NOMO-1 treated with DMSO at 0.1 percent for 48 hours (cell line): ENCODE results near the gene ZNF783.
"Not testable (repeated sequence)": the region's sequence is repeated elsewhere in the genome, so short reads cannot be mapped to it uniquely, and the experiment has no call there.

ENCODE experiments used
- DNase-seq: peaks from one replicate; lab custom pipeline; 2025; ENCODE audit not compliant: unreplicated experiment; lab: John Stamatoyannopoulos, UW

Gene ZNF783

DNA sequence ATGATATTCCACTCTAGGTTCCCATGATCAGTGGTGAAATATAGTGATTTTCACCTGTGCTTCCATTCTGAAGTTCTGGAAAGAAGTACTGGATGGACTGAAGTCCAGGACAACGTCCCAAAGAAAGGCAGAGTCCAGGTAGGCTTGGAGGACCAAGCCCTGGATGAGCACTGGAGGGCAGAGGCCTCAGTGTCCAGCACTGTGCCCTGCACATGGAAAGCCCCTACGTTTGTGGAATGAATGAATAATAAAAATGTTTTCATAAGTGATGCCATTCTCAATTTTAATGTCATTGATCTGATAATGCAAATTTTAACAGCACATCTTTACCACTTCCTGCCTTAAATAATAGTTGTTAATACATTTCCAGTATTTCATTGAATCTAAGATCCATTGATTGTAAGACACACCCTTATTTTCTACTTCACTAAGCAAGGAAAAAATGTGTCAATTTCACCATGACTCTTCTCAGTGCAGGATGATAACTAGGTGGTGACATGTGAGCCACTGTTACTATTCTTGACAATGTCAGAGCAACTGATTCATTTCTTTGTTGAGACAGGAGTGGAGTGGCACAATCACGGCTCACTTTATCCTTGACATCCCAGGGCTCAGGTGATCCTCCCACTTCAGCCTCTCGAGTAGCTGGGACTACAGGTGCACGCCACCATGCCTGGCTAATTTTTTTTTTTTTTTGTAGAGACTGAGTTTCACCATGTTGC, 35.2 kb downstream of the ZNF783 start:
- no peak for DNase-seq

DNA sequence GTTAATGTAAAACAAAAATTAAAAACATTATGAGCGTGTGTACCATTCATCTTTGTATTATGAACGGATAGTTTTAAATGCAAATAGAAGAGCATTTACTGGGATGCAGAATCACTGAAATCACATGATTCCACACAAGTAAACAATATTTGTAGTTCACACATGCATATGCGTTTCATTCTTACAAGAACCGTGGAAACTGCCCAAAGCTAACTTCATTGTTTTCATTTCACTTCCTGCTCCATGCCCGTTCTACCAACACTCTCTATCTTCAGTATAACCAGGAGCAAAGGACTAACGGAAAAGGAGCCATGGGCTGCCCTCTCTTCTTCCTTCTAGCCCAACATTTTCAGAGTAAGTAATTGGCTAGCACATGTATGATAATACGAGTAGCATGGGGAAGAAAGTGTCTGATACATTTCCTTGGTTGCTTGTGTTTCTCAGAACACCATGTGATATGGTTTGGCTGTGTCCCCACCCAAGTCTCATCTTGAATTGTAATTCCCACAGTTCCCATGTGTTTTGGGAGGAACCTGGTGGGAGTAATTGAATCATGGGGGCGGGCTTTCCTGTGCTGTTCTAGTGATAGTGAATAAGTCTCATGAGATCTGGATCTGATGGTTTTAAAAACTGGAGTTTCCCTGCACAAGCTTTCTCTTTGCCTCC, 38.8 kb downstream of the ZNF783 start:
- no peak for DNase-seq

DNA sequence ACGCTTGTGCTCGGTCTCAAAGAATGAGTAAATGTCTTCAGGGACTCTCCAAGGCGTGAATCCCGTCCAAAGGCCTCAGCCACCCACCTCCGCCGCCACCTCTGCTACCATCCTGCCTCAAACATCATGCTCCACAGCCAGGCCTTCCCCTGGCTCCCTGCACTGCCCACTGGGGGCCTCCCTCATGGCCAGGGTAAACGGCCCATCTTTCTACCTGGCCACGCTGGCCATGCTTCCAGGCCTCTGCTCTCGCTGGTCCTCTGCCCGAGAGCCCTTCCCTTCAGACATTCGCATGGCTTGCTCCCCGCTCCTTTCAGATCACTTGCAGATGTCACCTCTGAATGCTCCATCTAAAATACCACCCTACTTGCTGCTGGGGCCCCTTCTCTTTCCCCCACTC, 40.2 kb downstream of the ZNF783 start:
- DNase-seq, result no peak

DNA sequence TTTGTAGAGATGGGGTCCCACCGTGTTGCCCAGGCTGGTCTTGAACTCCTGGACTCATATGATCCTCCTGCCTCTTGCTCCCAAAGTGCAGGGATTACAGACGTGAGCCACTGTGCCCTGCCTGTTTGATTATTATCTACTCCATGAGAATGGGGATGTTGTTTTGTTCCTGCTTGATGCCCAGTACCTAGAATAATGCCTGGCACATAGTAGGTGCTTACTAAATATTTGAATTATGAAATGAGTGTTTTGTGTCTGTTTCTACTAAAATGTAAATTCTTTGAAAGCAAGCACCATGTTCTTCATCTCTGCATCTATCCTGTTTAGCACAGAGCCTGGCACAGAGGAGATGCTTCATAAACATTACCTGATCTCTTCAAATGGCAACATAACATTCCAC, 40.9 kb downstream of the ZNF783 start:
- no peak for DNase-seq

DNA sequence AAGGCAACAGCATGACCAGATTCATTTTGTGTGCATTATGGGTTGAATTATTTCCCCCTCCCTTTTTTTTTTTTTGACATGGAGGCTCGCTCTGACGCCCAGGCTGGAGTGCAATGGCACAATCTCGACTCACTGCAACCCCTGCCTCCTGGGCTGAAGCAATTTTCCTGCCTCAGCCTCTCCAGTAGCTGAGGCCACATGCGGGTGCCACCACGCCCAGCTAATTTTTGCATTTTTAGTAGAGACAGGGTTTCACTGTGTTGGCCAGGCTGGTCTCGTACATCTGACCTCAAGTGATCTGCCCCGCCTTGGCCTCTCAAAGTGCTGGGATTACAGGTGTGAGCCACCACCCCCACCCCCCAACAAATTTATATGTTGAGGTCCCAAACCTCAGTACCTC, 42.0 kb downstream of the ZNF783 start:
- no peak for DNase-seq

DNA sequence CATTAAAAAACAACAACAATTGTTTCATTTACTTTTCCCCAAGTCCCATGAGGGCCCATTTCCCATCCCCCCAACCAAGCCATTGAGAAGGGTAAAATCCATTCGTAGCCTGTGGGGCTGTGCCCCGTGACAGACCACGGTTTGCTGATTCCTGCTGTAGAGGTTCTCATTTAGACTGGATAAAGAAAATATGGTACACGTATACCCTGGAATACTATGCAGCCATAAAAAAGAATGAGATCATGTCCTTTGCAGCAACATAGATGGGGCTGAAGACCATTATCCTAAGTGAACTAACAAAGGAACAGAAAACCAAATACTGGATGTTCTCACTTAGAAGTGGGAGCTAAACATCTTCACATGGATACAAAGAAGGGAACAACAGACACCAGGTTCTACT, 44.9 kb downstream of the ZNF783 start:
- DNase-seq, result no peak

DNA sequence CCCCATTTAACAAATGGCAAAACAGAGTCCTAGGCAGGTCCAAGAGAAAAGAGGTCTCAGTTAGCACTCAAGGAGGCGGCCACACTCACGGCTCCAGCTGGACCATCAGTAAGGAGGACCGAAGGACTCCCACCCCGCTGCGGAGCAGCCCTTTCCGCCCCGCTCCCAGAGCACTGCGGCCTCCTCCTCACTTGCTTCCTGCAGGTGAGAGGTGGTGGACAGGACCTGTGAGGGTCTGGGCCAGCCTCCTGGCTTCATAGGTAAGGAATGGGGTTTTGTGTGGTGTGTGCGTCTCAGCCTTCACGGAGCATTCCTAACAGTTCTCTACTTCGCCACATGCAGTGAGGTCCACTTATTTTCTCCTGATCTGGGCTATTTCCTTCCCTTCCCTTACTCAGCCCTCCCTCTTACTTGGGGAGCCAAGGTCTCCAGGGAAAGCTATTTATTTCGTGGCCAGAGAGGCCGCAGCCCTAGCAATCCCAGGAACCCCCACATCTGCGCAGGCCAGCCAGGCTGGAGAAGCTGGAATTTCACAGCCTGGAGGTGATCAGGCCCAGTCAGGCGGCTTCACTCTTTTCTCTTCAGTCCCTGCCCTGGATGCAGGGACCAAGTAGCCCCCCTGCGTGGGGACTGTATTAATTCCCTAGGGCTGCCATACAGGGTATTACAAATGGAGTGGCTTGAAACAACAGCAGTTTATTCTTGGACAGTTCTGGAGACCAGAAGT, 45.9 kb downstream of the ZNF783 start:
- DNase-seq, result no peak

DNA sequence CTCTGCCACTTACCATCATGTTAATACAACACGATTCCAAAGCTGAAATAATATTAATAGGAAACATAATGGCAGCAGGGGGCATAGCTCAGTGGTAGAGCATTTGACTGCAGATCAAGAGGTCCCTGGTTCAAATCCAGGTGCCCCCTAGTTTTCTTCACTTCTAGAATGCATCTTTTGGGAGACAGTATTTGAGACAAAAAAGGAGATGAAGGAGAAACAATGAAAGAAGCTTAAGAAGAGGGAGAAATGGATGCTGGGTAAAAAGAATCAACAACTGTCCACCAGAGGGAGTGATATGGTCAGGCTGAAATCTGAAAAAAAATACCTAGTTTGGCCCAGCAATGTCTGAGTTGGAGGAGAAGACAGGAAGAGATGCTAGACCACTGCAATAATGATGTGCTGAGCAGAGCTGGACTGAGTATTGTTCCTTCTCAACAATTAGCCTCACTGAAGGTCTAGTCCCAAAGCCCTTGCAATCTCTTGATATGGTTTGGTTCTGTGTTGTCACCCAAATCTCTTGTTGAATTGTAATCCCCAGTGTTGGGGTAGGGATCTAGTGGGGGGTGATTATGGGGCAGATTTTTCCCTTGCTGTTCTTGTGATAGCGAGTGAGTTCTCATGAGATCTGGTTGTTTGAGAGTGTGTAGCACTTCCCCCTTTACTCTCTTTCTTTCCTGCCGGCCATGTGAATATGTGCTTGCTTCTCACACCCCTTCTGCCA, 48.3 kb downstream of the ZNF783 start:
- peak; percentile 28 for DNase-seq

DNA sequence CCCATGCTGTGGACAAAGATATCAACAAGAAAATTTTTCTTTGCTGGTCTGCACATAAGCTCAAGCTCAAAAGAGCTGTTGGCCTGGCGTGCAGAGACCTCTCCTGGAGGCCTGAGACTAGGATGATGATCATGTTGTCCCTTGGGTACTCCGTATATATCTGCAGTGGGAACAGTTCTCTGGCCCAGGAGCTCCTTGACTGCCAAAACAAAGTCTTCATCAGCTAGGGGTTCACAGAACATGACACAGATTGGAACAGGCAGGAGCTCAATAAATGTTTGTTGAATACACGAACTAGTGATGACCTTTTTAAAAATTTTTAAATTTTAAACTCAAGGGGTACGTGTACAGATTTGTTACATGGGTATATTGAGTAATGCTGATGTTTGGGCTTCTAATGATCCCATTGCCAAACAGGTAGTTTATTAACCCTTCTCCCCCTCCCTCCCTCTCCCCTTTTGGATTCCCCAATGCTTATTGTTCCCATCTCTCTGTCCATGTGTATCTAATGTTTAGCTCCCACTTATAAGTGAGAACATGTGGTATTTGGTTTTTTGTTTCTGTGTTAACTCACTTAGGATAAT, 49.1 kb downstream of the ZNF783 start:
- no peak for DNase-seq

DNA sequence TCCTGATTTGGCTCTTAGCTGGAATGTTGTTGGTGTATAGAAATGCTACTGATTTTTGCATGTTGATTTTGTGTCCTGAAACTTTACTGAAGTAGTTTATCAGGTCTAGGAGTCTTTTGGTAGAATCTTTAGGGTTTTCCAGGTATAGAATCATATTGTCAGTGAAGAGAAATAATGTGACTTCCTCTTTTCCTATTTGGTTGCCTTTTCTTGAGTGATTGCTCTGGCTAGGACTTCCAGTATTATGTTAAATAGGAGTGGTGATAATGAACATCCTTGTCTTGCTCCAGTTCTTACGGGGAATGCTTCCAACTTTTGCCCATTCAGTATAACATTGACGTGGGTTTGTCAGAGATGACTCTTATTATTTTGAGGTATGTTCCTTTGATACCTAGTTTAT, 52.0 kb downstream of the ZNF783 start:
- DNase-seq, result no peak

DNA sequence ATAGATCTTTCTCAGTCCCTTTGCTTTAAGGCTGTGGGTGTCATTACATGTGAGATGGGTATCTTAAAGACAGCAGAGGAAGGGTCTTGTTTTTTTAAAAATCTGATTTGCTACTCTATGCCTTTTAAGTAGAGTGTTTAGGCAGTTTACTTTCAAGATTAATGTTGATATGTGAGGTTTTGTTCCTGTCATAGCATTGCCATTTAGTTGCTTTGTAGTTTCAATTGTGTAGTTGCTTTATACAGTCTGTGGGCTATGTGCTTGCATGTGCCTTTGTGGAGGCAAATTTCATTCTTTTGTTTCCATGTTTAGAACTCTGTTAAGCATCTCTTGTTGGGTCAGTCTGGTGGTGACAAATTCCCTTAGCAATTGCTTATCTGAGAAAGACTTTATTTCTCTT, 54.6 kb downstream of the ZNF783 start:
- DNase-seq, result no peak

DNA sequence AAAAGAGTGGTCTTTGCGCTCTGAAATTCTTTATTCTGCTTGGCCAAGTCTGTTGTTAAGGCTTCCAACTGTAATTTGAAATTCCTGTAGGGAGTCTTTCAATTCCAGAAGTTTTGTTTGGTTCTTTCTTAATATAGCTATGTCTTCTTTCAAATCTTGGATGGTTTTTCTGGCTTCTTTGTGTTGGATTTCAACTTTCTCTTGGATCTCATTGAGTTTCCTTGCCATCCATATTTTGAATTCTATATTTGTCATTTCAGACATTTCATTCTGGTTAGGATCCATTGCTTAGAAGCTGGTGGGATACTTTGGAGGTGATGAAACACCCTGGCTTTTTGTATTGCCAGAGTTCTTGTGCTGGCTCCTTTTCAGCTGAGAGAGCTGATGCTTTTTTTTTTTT, 55.5 kb downstream of the ZNF783 start:
- no peak for DNase-seq

DNA sequence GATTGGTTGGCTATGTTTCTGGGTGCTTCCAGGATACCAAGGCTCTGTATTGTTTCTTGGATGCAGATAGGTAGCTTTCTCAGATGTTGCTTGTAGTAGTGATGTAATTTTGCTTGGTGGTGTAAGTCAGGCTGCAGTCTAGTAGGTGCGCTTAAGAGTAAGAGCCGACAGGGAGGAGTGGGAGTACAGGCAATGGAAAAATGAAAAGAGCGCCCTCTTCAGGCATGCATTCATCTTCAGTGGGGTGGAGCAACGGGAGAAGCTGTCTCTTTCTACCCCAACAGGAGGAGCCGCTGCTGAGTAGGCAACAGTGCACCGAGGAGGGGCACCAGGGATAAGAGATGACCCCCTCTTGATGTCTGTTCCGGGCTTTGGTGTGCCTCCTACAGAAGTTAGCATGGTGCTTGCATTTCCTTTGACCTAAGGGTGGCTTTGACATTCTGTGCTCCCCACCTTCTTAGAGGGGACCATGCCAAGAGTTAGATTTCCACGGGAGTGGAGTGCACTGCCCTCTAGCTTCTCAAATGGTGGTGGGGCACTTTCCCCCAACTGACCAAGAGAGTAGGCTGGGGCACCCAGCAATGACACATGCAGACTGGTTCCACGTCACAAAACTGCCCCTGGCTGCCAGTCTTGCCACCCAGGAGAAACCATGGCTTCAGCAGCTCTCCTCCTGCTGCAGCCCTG, 56.1 kb downstream of the ZNF783 start:
- no peak for DNase-seq

DNA sequence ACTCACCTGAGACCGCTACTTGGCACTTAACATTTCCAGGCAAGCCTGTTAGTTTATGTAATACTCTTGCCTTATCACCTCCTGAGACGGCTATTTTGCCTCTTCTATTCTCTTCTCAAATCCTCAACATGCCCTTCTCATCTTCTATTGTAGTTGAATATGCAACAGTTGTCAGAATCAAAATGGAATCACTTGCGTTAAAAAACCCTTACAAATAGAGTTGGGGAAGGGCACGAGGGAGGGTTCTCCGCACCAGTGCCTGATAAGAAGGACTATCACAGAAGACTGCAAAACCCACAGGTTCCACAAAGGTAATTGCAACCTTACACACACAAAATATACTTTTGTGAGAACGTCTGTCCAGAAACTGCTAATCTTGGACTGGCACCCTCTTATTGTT, 57.4 kb downstream of the ZNF783 start:
- DNase-seq, result no peak

DNA sequence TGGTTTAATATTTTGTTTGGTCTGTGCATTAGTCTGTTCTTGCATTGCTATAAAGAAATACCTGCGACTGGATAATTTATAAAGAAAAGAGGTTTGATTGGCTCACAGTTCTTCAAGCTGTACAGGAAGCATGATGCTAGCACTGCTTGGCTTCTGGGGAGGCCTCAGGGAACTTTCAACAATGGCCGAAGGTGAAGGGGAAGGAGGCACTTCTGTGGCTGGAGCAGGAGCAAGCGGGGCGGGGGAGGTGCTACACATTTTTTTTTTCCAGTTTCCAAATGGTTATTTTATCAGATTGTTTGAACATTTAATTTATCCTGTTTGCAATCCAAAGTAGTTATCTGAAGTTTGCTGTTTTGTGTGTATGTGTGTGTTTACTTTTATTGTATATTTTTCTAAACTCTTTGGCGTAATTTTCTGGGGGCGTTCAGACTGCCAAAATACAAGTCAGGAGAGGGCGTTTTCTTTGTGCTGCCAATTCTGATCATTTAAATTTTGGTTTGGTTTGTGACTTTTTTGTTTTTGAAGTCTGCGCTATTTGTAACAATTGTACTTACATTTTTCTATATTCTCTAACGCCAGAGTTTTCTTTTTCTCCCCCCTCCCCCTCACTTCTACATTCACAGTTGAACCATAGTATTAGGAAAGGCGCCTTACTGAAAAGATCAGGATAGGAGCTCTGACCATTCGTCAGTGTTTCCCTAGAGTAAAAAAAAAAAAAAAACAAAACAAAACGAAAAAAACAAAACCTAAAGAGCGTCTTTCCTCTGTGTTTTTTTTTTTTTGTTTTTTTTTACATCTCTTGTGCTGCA, 58.5 kb downstream of the ZNF783 start:
- no peak for DNase-seq

DNA sequence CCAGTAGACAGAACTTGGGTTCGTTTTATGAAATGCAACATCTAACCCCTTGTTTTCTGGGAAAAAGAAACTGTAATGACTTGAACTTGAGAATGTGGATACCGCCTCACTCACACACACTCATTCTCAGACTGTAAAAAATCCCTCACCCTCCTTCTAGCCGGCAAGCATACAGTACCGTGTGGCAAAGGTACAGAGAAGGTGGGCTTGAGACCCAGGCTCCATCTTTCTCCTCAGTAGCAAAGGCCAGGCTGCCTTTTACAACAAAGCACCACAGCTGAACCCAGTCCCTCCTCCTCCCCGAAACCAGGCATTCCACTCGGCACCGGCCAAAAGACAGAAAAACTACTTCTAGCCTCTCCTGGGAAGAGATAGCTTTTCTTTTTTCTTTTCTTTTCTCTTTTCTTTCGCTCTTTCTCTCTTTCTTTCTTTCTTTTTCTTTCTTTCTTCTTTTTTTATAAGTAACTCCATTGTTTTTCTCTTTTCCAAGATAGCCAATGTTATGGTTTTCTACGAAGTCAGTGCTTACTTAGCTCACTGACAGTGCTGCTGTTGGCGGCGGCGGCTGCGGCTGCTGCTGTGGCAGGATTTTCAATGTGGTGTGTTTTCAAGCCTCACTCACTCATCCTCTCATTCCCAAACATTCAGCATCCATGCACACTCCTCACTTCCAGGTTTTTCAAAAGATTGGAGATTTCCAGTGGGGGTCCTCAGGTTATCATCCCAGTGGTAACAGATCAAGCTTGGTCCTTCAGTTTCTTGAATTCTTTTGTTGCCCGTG, 59.3 kb downstream of the ZNF783 start:
- not testable (repeated sequence) for DNase-seq

DNA sequence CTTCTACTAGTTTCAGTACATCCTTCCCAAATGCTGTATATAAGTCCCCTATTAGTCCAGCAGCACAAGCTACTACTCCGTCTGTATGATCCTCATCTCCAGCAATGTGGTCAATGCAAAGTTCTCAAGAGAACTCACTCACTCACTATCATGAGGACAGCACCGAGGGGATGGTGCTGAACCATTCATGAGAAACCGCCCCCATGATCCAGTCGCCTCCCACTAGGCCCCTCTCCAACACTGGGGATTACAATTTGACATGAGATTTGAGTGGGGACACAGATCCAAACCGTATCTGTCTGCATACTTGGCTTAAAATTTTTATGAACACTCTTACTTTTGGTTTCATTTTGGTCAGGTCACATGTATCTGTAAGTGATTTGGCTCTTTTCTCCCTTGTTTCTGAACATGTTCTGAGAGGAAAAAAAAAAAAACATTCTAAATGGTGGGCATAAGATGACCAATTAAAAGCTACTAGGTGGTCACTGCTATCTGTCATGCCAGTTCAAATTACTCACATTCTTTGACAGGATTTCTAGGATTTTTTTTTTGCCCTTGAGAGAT, 60.1 kb downstream of the ZNF783 start:
- DNase-seq, result no peak

DNA sequence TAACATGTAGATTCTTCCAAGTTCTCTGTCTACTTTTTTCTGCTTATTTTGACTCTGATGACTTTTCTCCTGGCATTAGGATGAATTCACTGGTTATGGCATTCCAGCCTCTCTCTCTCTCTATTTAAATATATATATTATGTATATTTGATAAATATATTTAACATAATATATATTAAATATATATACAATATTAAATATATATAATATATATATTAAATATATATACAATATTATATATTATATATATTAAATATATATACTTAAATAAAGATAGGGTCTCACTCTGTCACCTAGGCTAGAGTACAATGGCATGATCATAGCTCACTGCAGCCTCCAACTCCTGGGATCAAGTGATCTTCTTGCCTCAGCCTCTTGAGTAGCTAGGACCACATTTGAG, 60.7 kb downstream of the ZNF783 start:
- DNase-seq, result no peak

DNA sequence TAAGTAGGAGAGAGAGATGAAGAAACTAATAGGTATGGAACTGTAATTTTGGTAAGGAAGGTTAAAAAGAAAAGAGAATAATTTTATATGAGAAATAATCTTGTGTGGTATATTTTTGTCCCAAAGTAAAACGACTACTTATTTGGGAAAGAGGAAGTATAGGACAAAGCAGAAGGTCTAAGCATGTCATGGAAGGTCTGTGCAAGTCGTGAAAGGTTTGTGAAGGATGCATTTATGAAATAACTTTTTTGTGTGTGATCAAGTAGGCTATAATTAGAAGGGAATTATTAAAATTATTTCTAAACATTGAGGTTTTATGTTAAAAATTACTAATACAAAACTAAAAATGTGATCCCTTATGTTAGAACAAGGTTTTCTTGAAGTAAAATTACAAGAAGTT, 63.3 kb downstream of the ZNF783 start:
- no peak for DNase-seq
